Activated CD8-positive, alpha-beta T cell treated with anti-CD3 and anti-CD28 coated beads, Interleukin-2, amount 10 ng/mL, durations not matched to agents 7 days and 5 days (primary cell): ENCODE data around the gene RNF8. TPM values are rescaled to one million over a fixed set of nuclear protein-coding genes. Genes with fewer than 3 reads are reported as not detected.
"Not testable (repeated sequence)": the region's sequence is repeated elsewhere in the genome, so short reads cannot be mapped to it uniquely, and the experiment has no call there.

Experiments
- ATAC-seq: fragments of 150-1000 bp; cut with Tn5 transposase; one replicate; pipeline ENCODE4 v1.10.0; 2021; ENCODE audit warnings: moderate library complexity
- CTCF ChIA-PET: fragments of 350-600 bp; sonication (Branson Sonifier 250); formaldehyde crosslinking; loops from one replicate; lab custom pipeline; 2021; ENCODE audit warnings: antibody characterized with exemption; lab: Charles Lee
- POLR2A ChIA-PET: fragments of 350-600 bp; sonication (Branson Sonifier 250); formaldehyde crosslinking; loops from one replicate; lab custom pipeline; 2021; ENCODE audit warnings: antibody characterized with exemption; lab: Charles Lee
- DNase-seq: peaks from one replicate; pipeline ENCODE4 v3.0.0-alpha.2; 2020
- H3K27ac Mint-ChIP-seq: one replicate; pipeline ENCODE4 v1.8.0; 2021; ENCODE audit warnings: mild to moderate bottlenecking, mixed read lengths
- H3K27me3 Mint-ChIP-seq: one replicate; pipeline ENCODE4 v1.8.0; 2021; ENCODE audit warnings: low read depth, mixed read lengths
- H3K36me3 Mint-ChIP-seq: one replicate; pipeline ENCODE4 v1.8.0; 2021; ENCODE audit warnings: low read depth, mixed read lengths
- H3K4me1 Mint-ChIP-seq: one replicate; pipeline ENCODE4 v1.8.0; 2021; ENCODE audit warnings: low read depth, mixed read lengths
- H3K4me3 Mint-ChIP-seq: one replicate; pipeline ENCODE4 v1.8.0; 2021; ENCODE audit warnings: mild to moderate bottlenecking, mixed read lengths
- H3K9me3 Mint-ChIP-seq: one replicate; pipeline ENCODE4 v1.8.0; 2022; ENCODE audit warnings: mixed read lengths; ENCODE audit not compliant: insufficient read depth
- total RNA-seq, 2 experiments: library from RNA; stranded (reverse); gene quantifications; one replicate each; pipeline ENCODE4 v1.2.3, GENCODE V29; 2021

Gene RNF8, protein sequence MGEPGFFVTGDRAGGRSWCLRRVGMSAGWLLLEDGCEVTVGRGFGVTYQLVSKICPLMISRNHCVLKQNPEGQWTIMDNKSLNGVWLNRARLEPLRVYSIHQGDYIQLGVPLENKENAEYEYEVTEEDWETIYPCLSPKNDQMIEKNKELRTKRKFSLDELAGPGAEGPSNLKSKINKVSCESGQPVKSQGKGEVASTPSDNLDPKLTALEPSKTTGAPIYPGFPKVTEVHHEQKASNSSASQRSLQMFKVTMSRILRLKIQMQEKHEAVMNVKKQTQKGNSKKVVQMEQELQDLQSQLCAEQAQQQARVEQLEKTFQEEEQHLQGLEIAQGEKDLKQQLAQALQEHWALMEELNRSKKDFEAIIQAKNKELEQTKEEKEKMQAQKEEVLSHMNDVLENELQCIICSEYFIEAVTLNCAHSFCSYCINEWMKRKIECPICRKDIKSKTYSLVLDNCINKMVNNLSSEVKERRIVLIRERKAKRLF
- 10 to 100 TPM; 23.2 to 23.7 TPM for total RNA-seq

DNA sequence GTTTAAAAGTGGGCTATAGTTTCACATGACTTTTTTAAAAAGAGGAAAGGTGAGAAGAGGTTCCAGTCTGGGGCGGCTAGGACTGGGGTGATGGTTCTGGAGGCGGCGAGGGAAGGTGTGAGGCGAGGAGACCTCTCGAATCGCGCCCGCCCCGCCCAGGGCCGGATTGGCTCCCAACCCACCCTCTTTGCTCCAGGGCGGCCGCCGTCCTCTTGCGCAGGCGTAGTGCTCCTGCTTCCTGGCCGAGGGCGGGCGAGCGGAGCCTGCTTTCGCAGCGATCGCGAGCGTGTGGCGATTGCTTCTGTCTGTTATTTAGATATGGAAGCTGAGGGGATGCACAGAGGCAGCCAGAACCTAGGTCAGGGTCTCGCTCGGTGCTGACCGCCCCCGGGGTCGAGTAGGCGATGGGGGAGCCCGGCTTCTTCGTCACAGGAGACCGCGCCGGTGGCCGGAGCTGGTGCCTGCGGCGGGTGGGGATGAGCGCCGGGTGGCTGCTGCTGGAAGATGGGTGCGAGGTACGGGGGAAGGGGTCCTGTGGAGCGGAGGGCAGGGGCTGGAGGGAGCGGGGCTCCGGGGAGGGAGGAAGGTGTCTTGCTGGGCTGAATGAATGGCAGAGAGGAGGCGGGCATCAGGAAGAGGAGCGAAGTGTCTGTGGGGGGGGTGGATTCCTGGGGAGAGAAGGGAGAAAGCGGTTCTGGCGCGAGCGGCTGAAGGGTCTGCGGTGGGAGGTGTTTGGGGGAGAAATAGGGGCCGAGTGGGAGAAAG lies at the start of gene RNF8:
Gene RNF8, plus strand, starts transcription at position 223 of the 765 bp plus-strand sequence. Its CDS starts 182 bp downstream, at position 405.
- Mint-ChIP-seq H3K9me3 (no peaks in the 10 kb centered on the region), H3K27ac (peak within 1 kb of the TSS; percentile 87), H3K36me3 (peaks cover 5% of the 10 kb centered on the region), H3K4me3 (peak within 1 kb of the TSS; percentile 91), H3K27me3 (no peaks in the 10 kb centered on the region), H3K4me1 (peaks cover 24% of the 10 kb centered on the region)
- CTCF ChIA-PET, result interaction anchor here (0.6 to 1.1 kb wide), 2 partner anchors 9 to 77 kb away, joined by 3 read pairs; no protein-coding TSS in a partner anchor
- peak; percentile 99 for ATAC-seq
- DNase-seq, result peak; percentile 94
- POLR2A ChIA-PET, result no interaction called here

DNA sequence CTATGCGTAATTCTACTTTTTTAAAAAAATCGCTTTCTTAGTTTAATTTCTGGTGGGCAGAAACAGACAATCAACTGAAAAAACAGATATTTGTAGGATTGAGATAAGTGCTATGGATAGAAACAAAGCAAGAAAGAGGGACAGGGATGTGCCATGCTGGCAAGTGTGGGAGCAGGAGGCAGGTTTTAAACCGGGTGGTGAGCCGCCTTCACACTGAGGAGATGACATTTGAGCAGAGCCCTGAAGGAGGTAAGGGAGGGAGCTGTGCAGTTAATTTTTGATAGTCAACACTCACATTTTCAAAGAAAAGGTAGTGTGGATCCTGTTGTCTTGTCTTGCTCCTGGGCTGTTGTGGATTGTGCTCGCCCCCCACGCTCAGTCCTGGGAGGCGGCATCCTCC lies 49.0 kb upstream of the RNF8 start:
- ChIA-PET CTCF (interaction anchor here (1.1 to 3.7 kb wide), 5 partner anchors 9 to 96 kb away, joined by 3 to 26 read pairs (median 4); no protein-coding TSS in a partner anchor), POLR2A (no interaction called here)
- no peak for DNase-seq
- no peak overlapping the region for H3K4me3 Mint-ChIP-seq
- H3K36me3 Mint-ChIP-seq, result peaks cover 34% of the 10 kb centered on the region
- no peaks in the 10 kb centered on the region for H3K9me3 Mint-ChIP-seq
- peaks cover 9% of the 10 kb centered on the region for H3K4me1 Mint-ChIP-seq
- no peak for ATAC-seq
- H3K27me3 Mint-ChIP-seq, result no peaks in the 10 kb centered on the region
- peak overlapping the region; percentile 32 for H3K27ac Mint-ChIP-seq

DNA sequence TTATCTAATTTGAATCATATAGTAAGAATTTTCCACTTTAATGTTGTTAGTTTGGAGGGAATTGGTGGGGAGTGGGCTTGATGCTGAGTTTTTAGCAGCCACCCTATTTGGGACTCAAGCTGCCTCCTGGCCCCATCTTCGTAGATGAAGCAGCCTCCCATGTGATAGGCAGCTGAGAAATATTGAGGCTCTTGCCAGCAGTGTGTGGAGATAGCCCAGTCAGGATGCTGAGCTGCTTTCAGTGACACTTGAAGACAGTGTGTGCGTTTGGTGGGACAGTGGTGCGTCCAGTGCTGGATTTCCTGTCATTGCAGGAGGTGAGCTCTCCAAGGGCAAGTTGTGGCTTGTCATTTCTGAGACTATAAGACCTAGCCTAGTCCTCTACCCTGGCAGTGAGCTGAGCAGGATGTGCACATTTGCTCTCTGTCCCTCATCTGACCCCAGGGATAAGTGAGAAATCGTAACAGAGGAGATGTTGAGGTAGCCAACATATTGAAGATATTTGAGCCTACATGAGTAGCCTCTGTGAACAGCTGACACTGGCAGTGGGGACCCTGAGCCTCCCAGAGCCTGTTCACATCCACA lies 47.9 kb upstream of the RNF8 start:
- H3K9me3 Mint-ChIP-seq, result no peaks in the 10 kb centered on the region
- POLR2A ChIA-PET, result no interaction called here

DNA sequence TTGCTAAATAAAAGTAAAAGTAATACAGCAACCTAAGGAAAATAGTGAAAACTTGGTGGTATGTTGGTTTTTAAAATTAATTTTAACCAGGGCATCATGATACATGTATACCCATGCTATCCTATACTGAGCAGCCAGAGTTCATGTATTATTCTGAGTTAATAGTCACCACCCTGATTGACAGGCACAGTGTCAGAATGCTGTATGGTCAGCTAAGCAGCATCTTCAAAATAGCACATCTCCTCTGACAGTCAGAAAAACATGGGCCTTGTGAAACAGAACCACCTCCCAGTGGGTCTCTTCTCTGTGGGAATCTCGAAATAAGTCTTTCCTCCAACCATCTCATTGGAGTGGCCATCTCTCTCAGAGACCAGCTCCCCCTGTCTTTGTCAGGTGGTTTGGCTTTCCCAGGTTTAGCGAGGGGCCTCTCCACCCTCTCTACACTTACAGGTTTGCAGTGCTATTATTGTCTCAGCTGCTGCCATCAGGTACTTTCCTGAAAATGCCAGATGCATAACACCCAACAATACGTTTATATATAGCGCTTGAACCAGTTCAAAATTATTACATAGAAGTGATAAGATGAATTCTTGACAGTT lies 47.1 kb upstream of the RNF8 start:
- Mint-ChIP-seq H3K27ac (no peak overlapping the region), H3K36me3 (peaks cover 31% of the 10 kb centered on the region), H3K27me3 (no peaks in the 10 kb centered on the region), H3K4me1 (peaks cover 19% of the 10 kb centered on the region), H3K4me3 (no peak overlapping the region), H3K9me3 (no peaks in the 10 kb centered on the region)
- POLR2A ChIA-PET, result no interaction called here
- CTCF ChIA-PET, result interaction anchor here (0.9 to 1.5 kb wide), 6 partner anchors 8 to 422 kb away, joined by 3 to 15 read pairs (median 3); no protein-coding TSS in a partner anchor
- no peak for ATAC-seq
- DNase-seq, result no peak

More for the DNA sequence above, 47.9 kb upstream of the RNF8 start:
- peaks cover 31% of the 10 kb centered on the region for H3K36me3 Mint-ChIP-seq
- H3K4me3 Mint-ChIP-seq, result no peak overlapping the region
- peak overlapping the region; percentile 16 for H3K27ac Mint-ChIP-seq
- no peak for DNase-seq
- no peak for ATAC-seq
- CTCF ChIA-PET, result interaction anchor here (1.1 to 2.4 kb wide), 7 partner anchors 9 to 421 kb away, joined by 3 to 15 read pairs (median 3); no protein-coding TSS in a partner anchor
- no peaks in the 10 kb centered on the region for H3K27me3 Mint-ChIP-seq
- peaks cover 11% of the 10 kb centered on the region for H3K4me1 Mint-ChIP-seq

DNA sequence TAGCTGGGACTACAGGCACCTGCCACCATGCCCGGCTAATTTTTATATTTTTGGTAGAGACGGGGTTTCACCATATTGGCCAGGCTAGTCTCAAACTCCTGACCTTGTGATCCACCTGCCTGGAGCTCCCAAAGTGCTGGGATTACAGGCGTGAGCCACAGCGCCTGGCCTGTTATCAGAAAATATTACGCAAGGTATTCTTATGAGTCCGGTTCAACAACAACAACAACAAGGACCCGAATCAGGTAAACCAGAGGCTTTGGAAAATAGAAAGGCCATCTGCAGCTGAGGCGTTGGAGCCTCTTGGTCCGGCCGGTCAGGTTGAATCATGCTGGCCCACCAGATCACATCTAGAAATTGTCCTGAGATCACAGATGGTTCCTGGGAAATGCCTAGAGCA lies 46.3 kb upstream of the RNF8 start:
- H3K9me3 Mint-ChIP-seq, H3K4me3 Mint-ChIP-seq, H3K27me3 Mint-ChIP-seq, H3K27ac Mint-ChIP-seq, DNase-seq, POLR2A ChIA-PET, ATAC-seq: not testable (repeated sequence)
- CTCF ChIA-PET, result interaction anchor here (0.9 to 5.5 kb wide), 3 partner anchors 15 to 22 kb away, joined by 3 to 25 read pairs (median 3); no protein-coding TSS in a partner anchor
- Mint-ChIP-seq H3K4me1 (peaks cover 25% of the 10 kb centered on the region), H3K36me3 (peaks cover 36% of the 10 kb centered on the region)

DNA sequence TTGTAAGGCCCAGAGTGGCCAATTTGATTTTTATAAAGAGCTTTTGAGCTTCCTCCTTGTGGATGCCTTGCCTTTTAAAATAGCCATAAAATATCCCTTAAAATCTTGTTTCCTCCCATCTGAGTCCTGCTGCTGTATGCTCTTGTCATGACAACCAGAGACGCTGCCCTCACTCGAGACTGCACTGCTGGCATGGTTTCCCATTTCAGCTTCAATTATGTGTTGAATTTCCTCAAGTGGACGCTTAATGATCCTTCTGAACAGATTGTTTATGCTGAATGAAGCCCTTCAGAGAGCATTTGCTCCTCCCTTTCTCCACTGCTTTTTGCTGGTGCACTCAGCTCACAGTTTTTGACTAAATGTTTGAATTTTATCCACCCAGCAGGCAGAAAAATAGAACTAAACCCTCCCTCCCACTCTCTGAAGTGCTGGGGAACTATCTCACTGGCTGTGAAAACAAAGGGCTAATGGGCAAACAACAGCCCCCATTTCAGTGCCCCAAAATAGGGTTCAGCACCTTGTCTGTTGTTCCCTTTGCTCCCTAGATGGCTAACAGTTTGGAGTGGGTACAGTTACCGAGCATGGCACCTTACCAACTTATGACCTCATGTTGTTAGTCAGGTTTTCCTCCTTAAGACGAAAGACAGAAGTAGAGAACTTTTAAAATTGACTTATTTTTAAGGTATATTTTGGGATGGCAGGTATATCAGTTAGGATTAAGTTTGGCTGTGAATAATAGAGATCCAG lies 45.5 kb upstream of the RNF8 start:
- Mint-ChIP-seq H3K9me3 (no peaks in the 10 kb centered on the region), H3K27ac (no peak overlapping the region), H3K36me3 (peaks cover 29% of the 10 kb centered on the region), H3K4me3 (no peak overlapping the region), H3K4me1 (peaks cover 25% of the 10 kb centered on the region), H3K27me3 (no peaks in the 10 kb centered on the region)
- CTCF ChIA-PET, result interaction anchor here (0.8 to 5.5 kb wide), 3 partner anchors 9 to 290 kb away, joined by 3 to 25 read pairs (median 3); no protein-coding TSS in a partner anchor
- DNase-seq (no peak), ATAC-seq (no peak)
- POLR2A ChIA-PET, result no interaction called here

DNA sequence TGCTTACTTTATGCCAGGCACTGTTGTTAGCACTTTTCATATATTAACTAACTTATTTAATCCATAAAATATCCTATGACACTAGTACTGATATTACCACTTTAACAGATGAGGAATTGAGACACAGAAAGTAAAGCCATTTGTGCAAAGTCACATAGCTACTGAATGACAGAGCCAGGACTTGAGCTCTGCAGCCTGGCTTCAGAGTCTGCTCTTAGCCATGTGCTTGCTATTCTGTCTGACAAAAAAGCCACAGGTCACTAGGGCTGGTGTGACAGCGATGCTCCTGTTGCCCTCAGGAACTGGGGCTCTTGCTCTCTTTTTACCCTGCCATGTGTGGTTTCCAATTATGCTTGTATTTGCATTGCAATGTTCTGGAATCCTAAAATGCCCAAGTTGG lies 44.7 kb upstream of the RNF8 start:
- Mint-ChIP-seq H3K4me1 (peaks cover 22% of the 10 kb centered on the region), H3K4me3 (no peak overlapping the region), H3K9me3 (no peaks in the 10 kb centered on the region), H3K27me3 (no peaks in the 10 kb centered on the region), H3K27ac (no peak overlapping the region), H3K36me3 (peaks cover 27% of the 10 kb centered on the region)
- ATAC-seq (no peak), DNase-seq (no peak)
- ChIA-PET CTCF (interaction anchor here (0.8 to 5.5 kb wide), 3 partner anchors 10 to 291 kb away, joined by 3 to 25 read pairs (median 3); no protein-coding TSS in a partner anchor), POLR2A (no interaction called here)

DNA sequence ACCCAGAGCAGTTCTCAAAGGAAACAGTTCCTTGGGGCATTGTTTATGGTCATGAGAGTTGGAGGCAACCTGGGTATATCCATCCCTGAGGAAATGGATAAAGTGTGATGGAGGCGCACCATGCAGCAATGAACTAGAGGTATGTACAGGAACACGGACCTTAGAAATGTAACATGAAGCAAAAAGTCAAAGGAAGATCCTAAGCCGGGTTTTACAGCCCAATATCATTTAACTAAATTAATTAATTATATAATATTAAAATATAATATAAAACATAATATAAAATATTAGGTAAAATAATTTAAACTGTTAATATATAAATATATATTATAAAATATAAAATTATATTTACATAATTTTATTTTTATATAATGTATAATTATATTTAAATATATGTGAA lies 44.1 kb upstream of the RNF8 start:
- ATAC-seq, result no peak
- Mint-ChIP-seq H3K27me3 (no peaks in the 10 kb centered on the region), H3K4me3 (no peak overlapping the region), H3K36me3 (peaks cover 25% of the 10 kb centered on the region), H3K27ac (no peak overlapping the region), H3K4me1 (peaks cover 21% of the 10 kb centered on the region), H3K9me3 (no peaks in the 10 kb centered on the region)
- DNase-seq, result no peak
- CTCF ChIA-PET, result interaction anchor here (5.5 kb wide), 1 partner anchor 16 kb away, joined by 25 read pairs; no protein-coding TSS in a partner anchor
- POLR2A ChIA-PET, result no interaction called here

DNA sequence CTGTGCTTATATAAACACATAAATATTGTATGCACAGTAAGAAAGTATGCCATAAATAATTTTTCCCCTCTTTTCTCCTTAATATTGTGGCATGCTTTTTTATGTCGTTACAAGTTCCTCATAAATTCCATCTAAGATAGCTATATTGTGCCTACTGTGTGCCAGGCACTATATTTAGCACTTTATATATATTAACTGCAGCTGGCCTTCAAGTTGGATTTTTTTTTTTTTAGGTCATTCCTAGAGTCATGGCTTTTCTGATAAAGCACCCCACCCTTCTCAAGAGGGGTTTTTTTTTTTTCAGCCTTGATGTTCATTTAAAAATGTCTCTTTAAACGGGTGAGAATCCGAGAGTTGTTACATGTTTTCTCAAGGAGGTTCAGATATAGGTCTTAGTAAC lies 42.8 kb upstream of the RNF8 start:
- H3K36me3 Mint-ChIP-seq, result peaks cover 20% of the 10 kb centered on the region
- POLR2A ChIA-PET, result interaction anchor here (0.6 kb wide), 1 partner anchor 951 kb away, joined by 3 read pairs; no protein-coding TSS in a partner anchor

DNA sequence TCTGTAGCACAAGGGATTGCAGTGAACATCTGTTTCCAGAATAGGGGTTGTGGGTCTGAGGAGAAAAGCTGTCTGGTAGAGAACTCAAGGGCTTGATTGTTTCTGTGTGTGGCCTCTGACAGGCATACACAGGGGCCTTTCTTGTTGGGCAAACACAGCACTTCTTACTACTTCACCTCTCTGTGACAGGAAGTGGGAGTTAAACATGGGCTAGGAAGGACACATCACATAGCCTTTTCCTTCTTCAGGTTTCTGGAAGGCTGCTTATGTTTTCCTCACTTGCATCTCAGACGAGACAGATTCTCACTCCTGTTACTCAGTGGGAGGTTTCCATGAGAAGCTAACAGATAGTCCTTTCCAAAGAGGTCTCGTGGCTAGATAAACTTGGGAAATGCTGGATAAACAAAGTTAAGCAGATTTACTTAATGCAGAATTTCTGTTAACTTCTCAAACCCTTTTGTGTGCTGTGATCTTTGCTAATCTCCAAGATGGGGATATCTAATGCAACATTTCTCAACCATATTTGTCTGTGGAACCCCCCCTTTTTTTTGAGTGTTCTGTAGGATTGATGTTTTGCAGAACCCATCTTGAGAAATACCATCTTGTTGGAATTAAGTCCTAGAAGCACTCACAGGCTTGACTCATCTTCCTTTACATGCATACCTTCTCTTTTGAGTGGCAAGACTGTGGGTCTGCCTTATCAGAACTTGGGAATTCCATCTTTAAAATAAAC lies 41.9 kb upstream of the RNF8 start:
- DNase-seq, result no peak

More for the DNA sequence above, 42.8 kb upstream of the RNF8 start:
- DNase-seq (no peak), ATAC-seq (no peak)
- no peaks in the 10 kb centered on the region for H3K9me3 Mint-ChIP-seq
- H3K27ac Mint-ChIP-seq, result no peak overlapping the region
- peaks cover 23% of the 10 kb centered on the region for H3K4me1 Mint-ChIP-seq
- H3K27me3 Mint-ChIP-seq, result no peaks in the 10 kb centered on the region
- no peak overlapping the region for H3K4me3 Mint-ChIP-seq
- CTCF ChIA-PET, result interaction anchor here (1.1 to 7.8 kb wide), 3 partner anchors 8 to 290 kb away, joined by 4 to 106 read pairs (median 25); no protein-coding TSS in a partner anchor

More for the DNA sequence above, 41.9 kb upstream of the RNF8 start:
- Mint-ChIP-seq H3K27ac (peak overlapping the region; percentile 23), H3K36me3 (peaks cover 17% of the 10 kb centered on the region), H3K4me3 (no peak overlapping the region), H3K4me1 (peaks cover 20% of the 10 kb centered on the region), H3K9me3 (no peaks in the 10 kb centered on the region), H3K27me3 (no peaks in the 10 kb centered on the region)
- no peak for ATAC-seq
- POLR2A ChIA-PET, result no interaction called here
- CTCF ChIA-PET, result interaction anchor here (3.3 to 7.8 kb wide), 3 partner anchors 14 to 291 kb away, joined by 10 to 106 read pairs (median 25); no protein-coding TSS in a partner anchor
